ENCODE results near the gene MKX. TPM values are rescaled to one million over a fixed set of nuclear protein-coding genes. Genes with fewer than 3 reads are reported as not detected.

Gene MKX
- total RNA-seq, 4 donors from 2014 or later: 0.53 to 1.2 TPM; not detected in 2

GRCh38 chr10:27635290-27635689, 110.3 kb downstream of the MKX start:
- Histone ChIP-seq H3K4me3 (no peak overlapping the region), H3K9me3 (no peaks in the 10 kb centered on the region), H3K36me3 (no peaks in the 10 kb centered on the region), H3K27ac (no peak overlapping the region), H3K27me3 (no peaks in the 10 kb centered on the region), H3K4me1 (no peaks in the 10 kb centered on the region)
- no peak for TF ChIP-seq POLR2A (IDR thresholded peaks at IDR 0.05)
- TF ChIP-seq, protein P1, sequence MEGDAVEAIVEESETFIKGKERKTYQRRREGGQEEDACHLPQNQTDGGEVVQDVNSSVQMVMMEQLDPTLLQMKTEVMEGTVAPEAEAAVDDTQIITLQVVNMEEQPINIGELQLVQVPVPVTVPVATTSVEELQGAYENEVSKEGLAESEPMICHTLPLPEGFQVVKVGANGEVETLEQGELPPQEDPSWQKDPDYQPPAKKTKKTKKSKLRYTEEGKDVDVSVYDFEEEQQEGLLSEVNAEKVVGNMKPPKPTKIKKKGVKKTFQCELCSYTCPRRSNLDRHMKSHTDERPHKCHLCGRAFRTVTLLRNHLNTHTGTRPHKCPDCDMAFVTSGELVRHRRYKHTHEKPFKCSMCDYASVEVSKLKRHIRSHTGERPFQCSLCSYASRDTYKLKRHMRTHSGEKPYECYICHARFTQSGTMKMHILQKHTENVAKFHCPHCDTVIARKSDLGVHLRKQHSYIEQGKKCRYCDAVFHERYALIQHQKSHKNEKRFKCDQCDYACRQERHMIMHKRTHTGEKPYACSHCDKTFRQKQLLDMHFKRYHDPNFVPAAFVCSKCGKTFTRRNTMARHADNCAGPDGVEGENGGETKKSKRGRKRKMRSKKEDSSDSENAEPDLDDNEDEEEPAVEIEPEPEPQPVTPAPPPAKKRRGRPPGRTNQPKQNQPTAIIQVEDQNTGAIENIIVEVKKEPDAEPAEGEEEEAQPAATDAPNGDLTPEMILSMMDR (IDR thresholded peaks at IDR 0.05 in 4 of 5, conservative IDR thresholded peaks at IDR 0.05 in 1 of 5): no peak
- no peak for DNase-seq
- intact Hi-C loops (cut with DNase I; ENCODE audit: low total_unique reads): no loop called here
- ATAC-seq: no peak
- in situ Hi-C loops (cut with MboI; ENCODE audit: low sequenced_read_pairs in 4 of 4): no loop called here

- Histone ChIP-seq H3K4me1 (no peaks in the 10 kb centered on the region), H3K36me3 (no peaks in the 10 kb centered on the region), H3K27me3 (peaks cover 0 to 2% (median 0%) of the 10 kb centered on the region in 3 donors), H3K27ac (no peak overlapping the region), H3K4me3 (no peak overlapping the region), H3K9me3 (no peaks in the 10 kb centered on the region)
- DNase-seq (no peak), ATAC-seq (no peak)
- in situ Hi-C loops (cut with MboI; ENCODE audit: low sequenced_read_pairs in 4 of 4) (no loop called here), intact Hi-C loops (cut with DNase I; ENCODE audit: low total_unique reads) (no loop called here)
- TF ChIP-seq POLR2A (IDR thresholded peaks at IDR 0.05): no peak
- TF ChIP-seq, protein P1 (IDR thresholded peaks at IDR 0.05 in 4 of 5, conservative IDR thresholded peaks at IDR 0.05 in 1 of 5): no peak
Observed at GRCh38 chr10:27628621-27629020, 117.0 kb downstream of the MKX start.

DNA sequence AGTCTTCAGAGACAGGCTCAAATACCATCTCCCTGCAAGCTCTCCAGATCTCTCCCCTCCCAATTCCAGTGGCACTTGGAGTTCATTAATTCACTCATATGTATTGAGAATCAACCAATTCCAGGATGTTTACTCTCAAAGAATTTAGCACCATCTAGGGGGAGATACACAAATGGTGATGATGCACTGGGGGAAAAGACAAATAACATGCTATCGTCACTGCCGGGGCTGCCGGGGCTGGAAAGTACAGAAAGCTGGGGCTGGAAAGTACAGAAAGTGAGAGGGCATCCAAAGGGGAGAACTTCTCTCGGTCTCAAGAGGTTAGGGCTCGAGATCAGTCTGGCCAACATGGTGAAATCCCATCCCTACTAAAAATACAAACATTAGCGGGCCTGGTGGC, 118.7 kb downstream of the MKX start:
- Histone ChIP-seq H3K36me3 (no peaks in the 10 kb centered on the region), H3K27me3 (peaks cover 0 to 2% (median 0%) of the 10 kb centered on the region in 3 donors), H3K9me3 (no peaks in the 10 kb centered on the region), H3K4me1 (no peaks in the 10 kb centered on the region), H3K4me3 (no peak overlapping the region), H3K27ac (no peak overlapping the region)
- in situ Hi-C loops (cut with MboI; ENCODE audit: low sequenced_read_pairs in 4 of 4): no loop called here
- DNase-seq (no peak), ATAC-seq (no peak)
- no peak for TF ChIP-seq POLR2A (IDR thresholded peaks at IDR 0.05)
- TF ChIP-seq, protein P1 (IDR thresholded peaks at IDR 0.05 in 4 of 5, conservative IDR thresholded peaks at IDR 0.05 in 1 of 5): no peak
- intact Hi-C loops (cut with DNase I; ENCODE audit: low total_unique reads): no loop called here

DNA sequence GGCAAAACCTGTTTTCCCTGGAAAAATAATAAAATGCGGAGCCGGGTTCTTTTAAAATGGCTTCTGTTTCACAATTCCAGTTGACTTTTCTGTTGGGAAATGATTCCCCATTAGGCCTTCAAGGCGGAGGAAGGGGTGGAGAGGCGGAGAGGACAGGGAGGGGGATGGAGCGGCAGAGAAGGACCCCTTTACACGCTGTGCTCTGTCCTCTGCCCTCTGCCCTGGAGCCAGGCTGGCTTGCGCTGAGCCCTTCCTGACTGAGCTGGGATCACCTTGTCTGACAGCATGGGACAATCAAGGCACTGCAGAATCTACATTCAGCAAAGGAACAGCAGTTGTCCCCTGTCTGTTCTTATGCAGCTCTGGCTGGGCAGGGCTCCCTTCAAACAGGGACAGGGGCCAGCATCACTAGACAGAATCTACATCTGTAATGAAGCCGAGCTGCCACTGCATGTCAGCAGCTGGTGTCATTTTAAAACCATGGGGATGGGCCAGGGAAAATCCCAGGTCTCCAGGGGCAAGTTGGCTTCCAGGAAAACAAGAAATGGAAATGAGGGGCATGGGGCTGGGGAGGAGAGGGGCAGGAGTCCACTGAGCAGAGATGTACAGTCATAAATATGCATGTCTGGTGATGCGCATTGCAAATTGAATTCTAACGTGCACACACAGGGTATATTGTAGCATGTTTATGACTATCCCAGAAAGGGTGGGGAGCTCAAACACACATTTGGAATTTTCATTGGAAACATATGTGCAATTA, 120.0 kb downstream of the MKX start:
- TF ChIP-seq POLR2A (IDR thresholded peaks at IDR 0.05): no peak
- TF ChIP-seq, protein P1 (IDR thresholded peaks at IDR 0.05 in 4 of 5, conservative IDR thresholded peaks at IDR 0.05 in 1 of 5): no peak
- intact Hi-C loops (cut with DNase I; ENCODE audit: low total_unique reads) (no loop called here), in situ Hi-C loops (cut with MboI; ENCODE audit: low sequenced_read_pairs in 4 of 4) (no loop called here)
- no peaks in the 10 kb centered on the region for H3K9me3 ChIP-seq
- no peak for ATAC-seq
- DNase-seq: no peak
- H3K27ac ChIP-seq: no peak overlapping the region
- no peak overlapping the region for H3K4me3 ChIP-seq
- peaks cover 0 to 2% (median 0%) of the 10 kb centered on the region in 3 donors for H3K27me3 ChIP-seq
- no peaks in the 10 kb centered on the region for H3K36me3 ChIP-seq
- H3K4me1 ChIP-seq: no peaks in the 10 kb centered on the region
